Tibial nerve (tissue), 4 donors: ENCODE results near the gene PHEX. TPM values are rescaled to one million over a fixed set of nuclear protein-coding genes. Genes with fewer than 3 reads are reported as not detected.

ENCODE experiments used
- DNase-seq, 2 donors: peaks; one replicate each; pipeline ENCODE4 v3.0.0-alpha.2; 2019; ENCODE audit warnings: low spot score in 2 of 2
- H3K27ac ChIP-seq, 4 donors: fragments of 200-600 bp; sonication (generic) in 3 of 4; one replicate each; pipeline ENCODE4 v1.5.1; 2017 to 2019; ENCODE audit warnings: mild to moderate bottlenecking in 1 of 4
- H3K27me3 ChIP-seq, 2 donors: fragments of 200-600 bp; sonication (generic) in 1 of 2; one replicate each; pipeline versions ENCODE4 v1.5.1 to v1.6.0; 2017 to 2019
- H3K36me3 ChIP-seq, 3 donors: fragments of 200-600 bp; sonication (generic); one replicate each; pipeline ENCODE4 v1.5.1; 2018 to 2019
- H3K4me1 ChIP-seq, 4 donors: fragments of 200-600 bp; sonication (generic) in 3 of 4; one replicate each; pipeline ENCODE4 v1.5.1; 2017 to 2019
- H3K4me3 ChIP-seq, 4 donors: fragments of 200-600 bp; sonication (generic) in 3 of 4; one replicate each; pipeline ENCODE4 v1.5.1; 2017 to 2019; ENCODE audit warnings: mild to moderate bottlenecking in 1 of 4, moderate library complexity in 1 of 4
- H3K9me3 ChIP-seq, 4 donors: fragments of 200-600 bp; sonication (generic) in 3 of 4; one replicate each; pipeline ENCODE4 v1.5.1; 2017 to 2019
- EP300 ChIP-seq, 2 donors: sonication (generic); formaldehyde crosslinking; IDR thresholded peaks; one replicate each; pipeline ENCODE4 v1.6.1; 2017; ENCODE audit warnings: antibody characterized with exemption in 2 of 2, mild to moderate bottlenecking in 1 of 2
- POLR2A ChIP-seq, 2 donors: fragments of 450-650 bp; IDR thresholded peaks; one replicate each; pipeline ENCODE4 v1.6.1; 2017; ENCODE audit warnings: antibody characterized with exemption in 2 of 2, mild to moderate bottlenecking in 2 of 2, moderate library complexity in 2 of 2
- WGBS, 2 donors: methylation state at CpG; one replicate each; pipeline ENCODE4 v1.1.5; 2018; 5-methylcytosine and 5-hydroxymethylcytosine counted together
- total RNA-seq, 4 donors: library from RNA; depleted of rRNA; stranded (reverse); fragments of >200 nt; gene quantifications; one replicate each; pipeline ENCODE4 v1.1.0, GENCODE V29; 2016
- TF ChIP-seq, protein P1 (sequence below), 5 experiments: fragments of 200-600 bp in 3 of 5; fragments of 450-650 bp in 2 of 5; sonication (generic) in 3 of 5; IDR thresholded peaks; one replicate each; pipeline ENCODE4 v1.5.1; 2016 to 2019; ENCODE audit warnings: antibody characterized with exemption in 5 of 5, mild to moderate bottlenecking in 3 of 5, moderate library complexity in 2 of 5

The PHEX gene
- total RNA-seq, 4 donors from 2014 or later: under 0.01 TPM; not detected in 2

DNA sequence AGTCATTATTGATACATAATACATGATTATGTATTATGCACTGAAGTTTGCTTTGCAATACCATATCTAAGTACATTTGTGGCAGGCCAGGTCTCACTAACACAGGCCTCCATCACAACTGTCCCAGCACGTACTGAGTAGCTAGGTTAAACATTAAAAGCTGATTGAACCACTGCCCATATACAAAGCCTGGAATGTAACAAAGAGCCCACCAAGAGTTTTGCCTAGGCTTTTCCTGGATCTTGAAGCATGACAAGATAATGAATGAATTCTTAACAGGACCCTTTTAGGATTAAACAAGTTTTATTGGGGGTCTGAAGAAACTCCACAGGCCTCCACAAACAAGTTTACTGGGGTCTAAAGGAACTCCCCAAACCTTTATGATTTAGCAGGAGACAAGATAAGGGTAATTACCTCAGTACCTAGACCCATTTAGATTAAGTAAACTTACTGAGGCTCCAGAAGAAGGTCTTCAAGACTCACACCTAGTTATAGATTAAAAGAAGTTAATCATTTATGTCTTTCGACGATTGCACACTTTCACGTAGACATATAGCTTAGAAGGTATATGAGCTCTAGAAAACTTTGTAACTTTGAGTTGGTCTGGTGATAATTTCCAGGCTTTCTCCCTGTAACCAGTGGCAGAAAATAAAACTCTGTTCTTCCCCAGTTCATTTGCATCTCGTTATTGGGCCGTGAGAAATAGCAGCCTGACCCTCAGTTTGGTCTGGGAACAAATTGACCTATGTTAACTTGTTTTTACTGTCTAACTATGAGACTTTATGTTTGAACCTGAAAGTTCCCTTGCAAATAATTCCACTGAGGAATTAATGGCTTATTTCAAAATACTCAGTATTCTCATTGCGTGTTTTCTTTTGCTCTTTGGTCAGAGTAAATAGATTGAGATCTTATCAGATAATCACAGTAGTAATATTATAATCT, 84.8 kb downstream of the PHEX start:
- H3K4me1 ChIP-seq: no peaks in the 10 kb centered on the region
- no peak for DNase-seq
- 64 to 81% methylated on average over 7 of the region's 7 CpGs for WGBS, 2 donors
- H3K9me3 ChIP-seq: no peaks in the 10 kb centered on the region
- H3K4me3 ChIP-seq: no peak overlapping the region
- peak overlapping the region in 1 of 4 donors; percentile 24 for H3K27ac ChIP-seq
- no peaks in the 10 kb centered on the region for H3K36me3 ChIP-seq
- H3K27me3 ChIP-seq: no peaks in the 10 kb centered on the region
- TF ChIP-seq EP300 (IDR thresholded peaks at IDR 0.05): no peak

- TF ChIP-seq POLR2A (IDR thresholded peaks at IDR 0.05) (no peak), EP300 (IDR thresholded peaks at IDR 0.05) (no peak)
- TF ChIP-seq, protein P1, sequence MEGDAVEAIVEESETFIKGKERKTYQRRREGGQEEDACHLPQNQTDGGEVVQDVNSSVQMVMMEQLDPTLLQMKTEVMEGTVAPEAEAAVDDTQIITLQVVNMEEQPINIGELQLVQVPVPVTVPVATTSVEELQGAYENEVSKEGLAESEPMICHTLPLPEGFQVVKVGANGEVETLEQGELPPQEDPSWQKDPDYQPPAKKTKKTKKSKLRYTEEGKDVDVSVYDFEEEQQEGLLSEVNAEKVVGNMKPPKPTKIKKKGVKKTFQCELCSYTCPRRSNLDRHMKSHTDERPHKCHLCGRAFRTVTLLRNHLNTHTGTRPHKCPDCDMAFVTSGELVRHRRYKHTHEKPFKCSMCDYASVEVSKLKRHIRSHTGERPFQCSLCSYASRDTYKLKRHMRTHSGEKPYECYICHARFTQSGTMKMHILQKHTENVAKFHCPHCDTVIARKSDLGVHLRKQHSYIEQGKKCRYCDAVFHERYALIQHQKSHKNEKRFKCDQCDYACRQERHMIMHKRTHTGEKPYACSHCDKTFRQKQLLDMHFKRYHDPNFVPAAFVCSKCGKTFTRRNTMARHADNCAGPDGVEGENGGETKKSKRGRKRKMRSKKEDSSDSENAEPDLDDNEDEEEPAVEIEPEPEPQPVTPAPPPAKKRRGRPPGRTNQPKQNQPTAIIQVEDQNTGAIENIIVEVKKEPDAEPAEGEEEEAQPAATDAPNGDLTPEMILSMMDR (IDR thresholded peaks at IDR 0.05): no peak
- H3K27me3 ChIP-seq: no peaks in the 10 kb centered on the region
- 33 to 49% methylated on average over 2 of the region's 2 CpGs for WGBS, 2 donors
- H3K36me3 ChIP-seq: no peaks in the 10 kb centered on the region
- no peaks in the 10 kb centered on the region for H3K4me1 ChIP-seq
- DNase-seq: no peak
- peak overlapping the region in 1 of 4 donors; percentile 24 for H3K27ac ChIP-seq
- no peak overlapping the region for H3K4me3 ChIP-seq
- no peaks in the 10 kb centered on the region for H3K9me3 ChIP-seq
Observed at GRCh38 chrX:22117633-22118032, 85.5 kb downstream of the PHEX start.

GRCh38 chrX:22118161-22118830, 86.2 kb downstream of the PHEX start:
- H3K27ac ChIP-seq: no peak overlapping the region
- WGBS, 2 donors: 58 to 64% methylated on average over 10 of the region's 10 CpGs

DNA sequence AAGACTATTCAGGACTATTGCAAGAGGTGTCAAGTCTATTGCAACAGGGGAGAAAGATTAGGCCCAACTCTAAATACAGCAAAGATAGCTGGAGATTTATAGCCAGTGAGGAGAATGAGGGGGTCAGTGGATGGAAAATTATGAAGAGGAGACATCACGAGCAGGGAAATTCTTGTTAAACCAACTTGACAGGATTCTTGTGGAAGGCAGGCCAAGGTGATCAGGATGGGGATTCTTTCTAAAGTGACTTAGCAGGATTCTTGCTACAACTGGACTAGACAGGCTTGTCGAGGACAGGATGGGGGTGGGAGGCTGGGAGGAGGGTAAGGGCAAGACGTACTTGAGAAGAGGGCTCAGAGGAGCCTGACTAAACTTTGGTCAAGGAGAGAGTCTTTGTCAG, 89.0 kb downstream of the PHEX start:
- H3K4me1 ChIP-seq: no peaks in the 10 kb centered on the region
- no peaks in the 10 kb centered on the region for H3K36me3 ChIP-seq
- WGBS, 2 donors: 65 to 89% methylated on average over 3 of the region's 3 CpGs
- no peaks in the 10 kb centered on the region for H3K27me3 ChIP-seq
- no peak overlapping the region for H3K4me3 ChIP-seq
- TF ChIP-seq POLR2A (IDR thresholded peaks at IDR 0.05) (no peak), EP300 (IDR thresholded peaks at IDR 0.05) (no peak)
- TF ChIP-seq, protein P1 (IDR thresholded peaks at IDR 0.05): no peak
- DNase-seq: no peak
- no peaks in the 10 kb centered on the region for H3K9me3 ChIP-seq
- no peak overlapping the region for H3K27ac ChIP-seq

More at GRCh38 chrX:22118161-22118830, 86.2 kb downstream of the PHEX start:
- Histone ChIP-seq H3K4me3 (no peak overlapping the region), H3K36me3 (no peaks in the 10 kb centered on the region), H3K27me3 (no peaks in the 10 kb centered on the region), H3K9me3 (no peaks in the 10 kb centered on the region), H3K4me1 (no peaks in the 10 kb centered on the region)
- no peak for DNase-seq
- TF ChIP-seq, protein P1 (IDR thresholded peaks at IDR 0.05): no peak
- TF ChIP-seq POLR2A (IDR thresholded peaks at IDR 0.05) (no peak), EP300 (IDR thresholded peaks at IDR 0.05) (no peak)

GRCh38 chrX:22122510-22122909, 90.4 kb downstream of the PHEX start:
- Histone ChIP-seq H3K27ac (no peak overlapping the region), H3K4me3 (no peak overlapping the region), H3K4me1 (no peaks in the 10 kb centered on the region), H3K36me3 (no peaks in the 10 kb centered on the region), H3K9me3 (no peaks in the 10 kb centered on the region), H3K27me3 (no peaks in the 10 kb centered on the region)
- TF ChIP-seq EP300 (IDR thresholded peaks at IDR 0.05) (peak in 1 of 2 donors; percentile 31), POLR2A (IDR thresholded peaks at IDR 0.05) (no peak)
- TF ChIP-seq, protein P1 (IDR thresholded peaks at IDR 0.05): no peak
- peak in 1 of 2 donors; percentile 41 for DNase-seq
- 48 to 50% methylated on average over 1 to 2 of the region's 2 CpGs for WGBS, 2 donors
